IPS-20b (cell line): ENCODE results near the gene GALNT13.

Experiments
- H3K27ac ChIP-seq: one replicate; pipeline ENCODE4 v1.5.1; 2013; ENCODE audit warnings: low read length
- H3K27me3 ChIP-seq: 2 replicates; pipeline ENCODE4 v1.6.1; 2013; ENCODE audit warnings: mild to moderate bottlenecking, low read length, inconsistent platforms; ENCODE audit not compliant: insufficient read depth
- H3K36me3 ChIP-seq: 2 replicates; pipeline ENCODE4 v1.6.1; 2013; ENCODE audit warnings: low read depth, mild to moderate bottlenecking, inconsistent platforms, low read length, moderate library complexity; ENCODE audit not compliant: insufficient read depth
- H3K4me1 ChIP-seq: 2 replicates; pipeline ENCODE4 v1.6.1; 2013; ENCODE audit warnings: mild to moderate bottlenecking, control low read depth, inconsistent platforms, low read length, moderate library complexity; ENCODE audit not compliant: insufficient read depth
- H3K4me3 ChIP-seq: 2 replicates; pipeline ENCODE4 v1.5.1; 2013; ENCODE audit warnings: mild to moderate bottlenecking, low read length, inconsistent platforms
- H3K9ac ChIP-seq: 2 replicates; pipeline ENCODE4 v1.6.1; 2013; ENCODE audit warnings: low read depth, mild to moderate bottlenecking, inconsistent platforms, low read length, moderate library complexity
- H3K9me3 ChIP-seq: 2 replicates; pipeline ENCODE4 v1.6.1; 2013; ENCODE audit warnings: mild to moderate bottlenecking, low read depth, low read length, inconsistent platforms; ENCODE audit not compliant: insufficient read depth

The GALNT13 gene

GRCh38 chr2:154497019-154497418 is 625.3 kb downstream of the GALNT13 start:
- Histone ChIP-seq H3K4me1 (no peaks in the 10 kb centered on the region), H3K9ac (no peak overlapping the region), H3K36me3 (no peaks in the 10 kb centered on the region), H3K27ac (no peak overlapping the region), H3K9me3 (no peaks in the 10 kb centered on the region; the same call in 1 of the 2 replicates), H3K4me3 (no peak overlapping the region), H3K27me3 (no peaks in the 10 kb centered on the region)
